ENCODE measurements around the gene USP28.

The USP28 gene

DNA sequence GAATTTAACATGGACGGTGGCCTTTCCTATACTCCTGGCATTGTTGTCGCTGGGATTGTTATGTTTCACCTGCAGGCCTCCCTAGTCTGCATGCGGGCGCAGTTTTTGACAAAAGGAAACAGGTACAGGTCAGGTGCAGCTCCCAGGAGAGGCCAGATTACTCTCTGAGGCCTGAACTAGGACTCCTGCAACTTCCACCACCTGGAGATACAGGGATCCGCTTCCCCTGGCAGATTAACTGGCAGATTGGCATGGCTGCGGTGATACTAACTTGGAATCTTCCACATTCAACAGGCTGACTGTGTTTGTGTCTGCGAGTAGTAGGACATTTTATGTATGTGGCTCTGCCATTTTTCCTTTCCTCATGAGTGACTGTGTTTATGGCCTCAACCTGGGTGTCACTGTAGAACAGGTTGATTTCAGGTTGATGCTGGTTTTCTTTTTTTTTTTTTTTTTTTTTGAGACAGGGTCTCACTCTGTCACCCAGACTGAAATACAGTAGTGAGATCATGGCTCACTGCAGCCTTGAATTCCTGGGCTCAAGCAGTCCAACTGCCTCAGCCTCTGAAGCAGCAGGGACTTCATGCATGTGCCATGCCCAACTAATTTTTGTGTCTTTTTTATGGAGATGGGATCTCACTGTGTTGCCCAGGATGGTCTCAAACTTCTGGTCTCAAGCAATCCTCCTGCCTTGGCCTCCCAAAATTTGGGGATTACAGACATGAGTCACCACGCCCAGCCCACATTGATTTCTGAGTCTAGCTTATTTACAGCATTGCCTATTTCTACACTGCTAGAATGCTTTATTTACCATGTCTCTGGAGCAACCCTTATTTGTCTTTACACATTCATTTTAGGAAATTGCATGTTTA lies 1.7 kb upstream of the USP28 start:
- no peak for DNase-seq

DNA sequence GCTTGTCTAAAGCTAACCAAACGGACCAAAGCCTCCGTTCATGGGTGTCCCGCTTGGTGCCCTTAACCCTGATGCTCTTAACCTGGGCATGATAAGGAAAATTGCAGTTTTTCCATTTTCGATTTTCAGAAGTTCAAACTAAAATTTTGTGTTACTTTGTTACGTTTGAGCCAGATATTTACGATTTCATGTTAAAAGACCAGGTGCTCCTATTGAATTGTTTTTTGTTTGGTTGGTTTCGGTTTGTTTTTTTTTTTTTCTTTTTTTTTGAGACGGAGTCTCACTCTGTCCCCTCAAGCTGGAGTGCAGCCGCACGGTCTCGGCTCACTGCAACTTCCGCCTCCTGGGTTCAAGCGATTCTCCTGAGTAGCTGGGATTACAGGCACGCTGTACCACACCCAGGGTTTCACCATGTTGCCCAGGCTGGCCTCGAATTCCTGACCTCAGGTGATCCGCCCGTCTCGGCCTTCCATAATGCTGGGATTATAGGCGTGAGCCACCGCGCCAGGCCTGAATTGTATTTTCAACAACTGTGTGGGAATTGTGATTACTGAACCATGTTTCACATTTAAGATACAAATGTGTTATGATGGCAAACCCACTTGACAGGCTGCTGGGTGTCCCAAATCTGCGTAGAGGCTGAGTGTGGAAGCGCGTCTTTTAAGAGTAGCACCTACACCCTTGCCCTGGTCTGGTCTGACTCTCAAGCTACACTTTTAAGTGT lies 864 bp upstream of the USP28 start:
- DNase-seq = no peak

DNA sequence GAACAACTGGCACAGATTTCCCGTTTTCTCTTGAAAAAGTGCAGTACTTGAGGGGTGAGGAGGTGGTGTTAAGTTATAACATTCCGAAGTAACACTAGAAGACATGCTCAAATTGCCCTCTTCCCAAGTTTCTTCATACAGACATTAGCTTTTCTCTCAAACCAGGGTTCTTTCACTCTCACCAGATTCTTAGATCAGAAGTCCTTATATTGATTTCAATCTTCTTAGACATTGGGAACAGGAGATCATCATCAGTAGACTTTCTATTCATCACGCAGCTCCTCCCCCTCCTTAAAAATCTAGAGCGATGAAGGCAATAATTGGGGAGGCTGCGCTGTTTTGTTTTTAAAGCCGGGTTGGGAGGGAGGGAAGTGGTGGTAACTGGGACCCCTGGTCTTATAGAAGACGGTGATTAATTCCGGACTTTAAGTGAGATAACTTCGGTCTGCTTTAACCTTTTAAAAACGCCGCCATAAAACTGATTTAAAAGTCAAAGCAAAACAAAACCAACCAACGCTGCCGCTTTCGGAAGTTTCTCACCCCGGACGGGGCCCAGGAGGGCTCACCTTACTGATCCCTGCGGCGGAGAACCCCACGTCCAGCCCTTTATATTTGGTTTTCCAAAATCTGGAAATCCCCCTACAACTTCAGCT lies 665 bp downstream of the USP28 start:
- DNase-seq = no peak

DNA sequence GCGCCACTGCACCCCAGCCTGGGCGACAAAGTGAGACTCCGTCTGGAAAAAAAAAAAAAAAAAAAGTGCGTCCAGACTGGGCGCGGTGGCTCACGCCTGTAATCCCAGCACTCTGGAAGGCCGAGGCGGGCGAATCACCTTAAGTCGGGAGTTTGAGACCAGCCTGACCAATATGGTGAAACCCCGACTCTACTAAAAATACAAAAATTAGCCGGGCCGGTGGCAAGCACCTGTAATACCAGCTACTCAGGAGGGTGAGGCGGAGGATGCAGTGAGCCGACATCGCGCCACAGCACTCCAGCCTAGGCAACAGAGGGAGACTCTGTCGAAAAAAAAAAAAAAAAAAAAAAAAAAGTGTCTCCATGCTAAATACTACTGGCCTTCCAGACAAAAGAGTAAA lies 1.3 kb downstream of the USP28 start:
- no peak for DNase-seq

DNA sequence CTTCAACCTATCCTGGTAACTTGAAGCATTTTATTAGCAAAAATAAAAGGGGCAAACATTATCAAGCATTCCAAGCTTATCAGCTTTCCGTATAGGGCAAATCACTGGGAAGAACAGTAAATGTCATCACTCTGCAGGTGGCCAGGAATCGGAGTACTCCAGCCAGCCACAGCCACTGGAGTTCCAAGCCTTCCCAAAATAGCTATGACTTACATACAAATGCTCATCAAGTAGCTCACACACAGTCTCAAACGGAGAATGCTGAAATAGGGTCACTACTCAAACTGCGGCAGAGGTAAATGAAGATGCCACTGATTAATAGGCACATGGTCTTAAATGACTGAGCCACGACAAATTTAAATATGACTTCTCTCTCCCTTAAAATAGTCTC lies 2.1 kb downstream of the USP28 start:
- DNase-seq = no peak

DNA sequence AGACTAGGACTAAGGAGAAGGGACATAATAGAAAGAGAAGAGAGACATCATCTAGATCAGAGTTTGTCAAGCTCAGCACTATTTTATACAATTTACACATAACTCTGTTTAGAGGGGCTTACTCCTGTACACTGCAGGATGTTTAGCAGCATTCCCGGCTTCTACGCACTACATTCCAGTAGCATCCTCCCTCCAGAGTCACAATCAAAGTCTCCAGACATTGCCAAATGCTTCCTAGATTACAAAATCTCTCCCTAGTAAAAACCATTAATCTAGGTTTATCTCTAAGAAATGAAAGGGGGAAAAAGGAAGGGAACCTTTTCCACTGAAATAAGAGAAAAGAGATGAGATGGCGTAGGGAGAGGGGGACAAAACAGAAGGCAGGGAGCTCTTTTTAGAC lies 4.0 kb downstream of the USP28 start:
- no peak for DNase-seq

DNA sequence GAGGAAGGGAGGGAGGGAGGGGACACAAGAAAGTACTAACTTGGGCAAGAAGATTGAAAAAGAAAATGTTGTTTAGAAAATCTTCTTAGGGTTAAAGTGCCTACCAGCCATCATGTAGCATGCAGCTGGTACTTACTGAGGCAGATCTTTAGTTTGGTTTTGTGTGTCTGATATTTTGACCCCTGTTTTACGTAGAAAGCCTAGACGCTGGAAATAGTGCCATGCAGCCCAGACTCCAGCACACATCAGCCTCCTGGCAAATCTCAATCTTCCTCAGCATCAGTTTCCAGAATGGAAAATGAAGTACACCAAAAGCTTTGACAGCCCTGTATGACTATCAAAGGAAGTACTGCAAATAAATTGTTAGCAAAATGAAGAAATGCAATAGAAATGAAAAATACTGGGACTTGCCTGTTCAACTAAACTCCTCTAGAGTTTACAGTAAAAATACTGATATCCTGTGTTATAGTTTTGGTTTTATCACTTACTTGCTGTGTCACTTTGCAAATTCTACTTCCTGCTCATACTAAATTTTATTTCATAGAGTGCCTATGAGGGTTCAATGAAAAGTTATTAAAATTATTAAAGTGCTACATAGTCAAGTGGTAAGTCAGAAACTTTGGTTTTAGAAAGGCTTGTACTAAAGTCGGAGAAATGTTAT lies 7.4 kb downstream of the USP28 start:
- DNase-seq = no peak

DNA sequence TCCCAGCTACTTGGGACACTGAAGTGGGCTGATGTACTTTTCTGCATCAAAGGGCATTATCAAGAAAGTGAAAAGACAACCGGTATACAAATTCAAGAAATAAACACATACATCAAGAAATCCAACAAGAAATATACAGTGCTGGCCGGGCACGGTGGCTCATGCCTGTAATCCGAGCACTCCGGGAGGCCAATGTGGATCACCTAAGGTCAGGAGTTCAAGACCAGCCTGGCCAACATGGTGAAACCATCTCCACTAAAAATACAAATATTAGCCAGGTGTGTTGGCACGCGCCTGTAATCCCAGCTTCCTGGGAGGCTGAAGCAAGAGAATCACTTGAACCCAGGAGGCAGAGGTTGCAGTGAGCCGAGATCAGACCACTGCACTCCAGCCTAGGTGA lies 9.5 kb downstream of the USP28 start:
- no peak for DNase-seq

DNA sequence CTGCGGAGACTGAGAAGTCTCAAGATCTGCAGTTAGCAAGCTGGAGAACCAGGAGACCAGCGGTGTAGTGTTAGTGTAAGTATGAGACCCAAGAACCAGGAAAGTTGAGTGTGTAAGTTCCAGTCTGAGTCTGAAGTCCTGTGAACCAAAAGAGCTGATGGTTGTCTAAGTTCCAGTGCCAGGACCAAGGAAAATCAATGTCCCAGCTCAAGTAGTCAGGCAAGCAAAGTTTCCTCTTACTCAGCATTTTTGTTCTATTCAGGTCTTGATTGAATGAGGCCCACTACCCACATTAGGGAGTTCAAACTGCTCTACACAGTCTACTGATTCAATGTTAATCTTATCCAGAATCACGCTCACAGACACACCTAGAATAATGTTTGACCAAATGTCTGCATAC lies 11.0 kb downstream of the USP28 start:
- no peak for DNase-seq

DNA sequence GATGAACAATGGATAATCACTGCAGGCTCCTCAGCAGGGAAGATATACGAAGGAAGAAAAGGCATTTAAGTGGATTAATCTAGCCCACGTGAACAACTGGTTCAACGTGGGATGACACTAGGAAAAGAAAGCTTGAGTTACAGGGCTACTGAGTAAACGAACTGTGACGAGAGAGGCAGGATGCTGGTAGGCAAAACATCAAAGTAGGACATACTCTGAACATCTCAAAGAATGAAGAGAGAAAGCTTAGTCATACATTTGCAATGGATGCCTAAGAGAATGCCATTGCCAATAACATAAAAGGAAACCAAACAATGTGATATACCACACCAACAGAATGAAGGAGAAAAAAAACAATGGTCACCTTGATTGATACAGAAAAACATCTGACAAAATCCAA lies 12.9 kb downstream of the USP28 start:
- DNase-seq = no peak

DNA sequence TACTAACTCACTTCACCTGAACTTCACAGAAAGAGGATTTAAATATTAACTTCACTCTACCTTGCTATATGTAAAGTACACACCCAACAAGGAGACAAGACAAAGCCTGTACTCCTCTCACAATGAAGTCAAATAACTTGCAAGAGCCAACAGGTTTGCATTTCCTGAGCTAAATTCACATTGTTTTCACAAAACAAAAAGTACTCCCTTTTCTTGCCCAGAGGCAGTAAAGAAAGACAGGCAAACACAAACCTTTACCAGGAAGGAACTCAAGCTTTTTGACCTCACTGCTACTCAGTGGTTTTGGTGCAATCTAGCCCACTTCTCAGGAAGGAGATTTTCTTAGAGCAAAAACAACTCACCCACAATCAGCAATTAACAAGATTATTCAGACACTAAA lies 15.7 kb downstream of the USP28 start:
- no peak for DNase-seq

DNA sequence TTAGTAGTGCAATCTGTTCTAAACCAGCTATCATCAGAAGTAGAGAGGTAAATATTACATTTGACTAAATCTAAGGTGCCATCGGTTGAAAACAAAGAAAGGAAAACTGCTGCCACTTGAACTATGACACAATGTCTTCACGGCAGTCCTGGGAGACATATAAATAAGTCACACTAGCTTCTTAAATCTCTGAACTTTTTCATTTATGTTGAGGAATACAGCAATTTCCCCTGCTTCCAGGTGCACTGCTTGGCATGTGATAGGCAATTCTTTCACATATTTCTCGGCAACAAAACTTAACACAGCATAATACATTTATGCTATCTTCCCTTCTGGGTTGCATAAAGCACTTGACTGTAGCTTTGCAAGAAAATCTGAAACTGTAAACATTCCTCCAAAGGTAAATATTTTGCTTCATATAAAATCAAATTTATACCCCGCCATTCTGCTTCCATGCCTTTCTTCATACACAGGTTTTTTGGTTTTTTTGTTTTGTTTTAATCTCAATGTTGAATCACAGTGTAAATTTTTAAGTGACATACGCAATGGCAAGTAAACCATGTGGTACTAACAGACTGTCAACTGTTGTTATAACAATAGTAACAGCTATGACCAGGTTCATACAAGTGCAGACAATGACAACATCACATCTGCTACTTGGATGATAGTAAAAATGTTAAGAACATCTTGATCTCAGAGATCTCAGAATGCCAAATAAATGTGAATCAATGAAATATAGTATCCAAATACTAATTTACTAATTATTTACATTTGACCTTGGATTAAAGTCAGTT lies 18.2 kb downstream of the USP28 start:
- no peak for DNase-seq

DNA sequence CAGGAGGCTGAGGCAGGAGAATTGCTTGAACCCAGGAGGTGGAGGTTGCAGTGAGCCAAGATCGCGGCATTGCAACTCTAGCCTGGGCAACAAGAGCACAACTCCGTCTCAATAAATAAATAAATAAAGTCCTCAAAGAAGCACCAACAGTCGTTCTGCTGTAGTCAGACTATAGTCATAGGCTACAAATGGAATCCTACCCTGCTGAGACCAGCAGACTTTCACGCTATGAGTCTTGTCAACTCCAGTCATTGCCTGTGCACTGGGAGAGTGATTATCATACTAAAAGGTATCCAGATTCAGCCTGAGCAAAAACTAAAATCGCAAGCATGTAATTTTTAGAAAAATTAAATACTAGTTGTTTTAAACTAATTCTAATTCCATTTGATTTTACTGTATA lies 19.6 kb downstream of the USP28 start:
- DNase-seq = no peak

DNA sequence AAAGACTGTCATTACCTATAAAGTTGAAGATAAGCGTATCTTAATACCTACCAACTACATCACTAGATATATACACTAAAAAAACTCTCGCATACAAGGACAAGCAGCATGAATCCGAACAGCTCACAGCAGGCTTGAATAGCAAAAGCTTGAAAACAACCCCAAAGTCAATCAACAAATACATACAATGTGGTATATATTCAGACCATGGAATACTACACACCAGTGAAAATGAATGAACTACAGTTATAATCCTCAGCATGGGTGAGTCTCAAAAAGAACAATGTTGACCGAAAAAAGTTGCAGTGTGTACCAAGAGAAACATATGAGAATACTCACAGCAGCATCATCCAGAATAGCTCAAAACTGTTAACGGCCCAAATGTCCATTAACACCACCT lies 25.2 kb downstream of the USP28 start:
- no peak for DNase-seq

DNA sequence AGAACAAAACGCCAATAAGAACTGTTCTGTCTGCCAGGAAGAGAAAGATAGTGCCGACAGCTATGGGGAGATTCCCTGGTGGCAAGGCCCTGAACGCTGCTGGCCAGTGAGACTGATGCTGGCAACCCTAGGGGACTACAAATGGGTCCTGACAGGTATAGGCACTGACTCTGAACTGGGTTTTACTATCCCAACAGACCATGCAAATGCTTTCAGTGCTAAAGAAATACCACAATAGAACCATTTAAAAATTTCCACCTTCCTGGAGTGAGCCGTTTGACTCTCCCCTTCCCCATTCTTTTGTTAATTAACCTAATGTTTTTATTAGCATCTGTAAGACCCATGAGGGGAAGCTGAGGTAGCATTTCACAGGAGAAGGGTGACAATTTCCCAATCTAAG lies 25.7 kb downstream of the USP28 start:
- DNase-seq = no peak

DNA sequence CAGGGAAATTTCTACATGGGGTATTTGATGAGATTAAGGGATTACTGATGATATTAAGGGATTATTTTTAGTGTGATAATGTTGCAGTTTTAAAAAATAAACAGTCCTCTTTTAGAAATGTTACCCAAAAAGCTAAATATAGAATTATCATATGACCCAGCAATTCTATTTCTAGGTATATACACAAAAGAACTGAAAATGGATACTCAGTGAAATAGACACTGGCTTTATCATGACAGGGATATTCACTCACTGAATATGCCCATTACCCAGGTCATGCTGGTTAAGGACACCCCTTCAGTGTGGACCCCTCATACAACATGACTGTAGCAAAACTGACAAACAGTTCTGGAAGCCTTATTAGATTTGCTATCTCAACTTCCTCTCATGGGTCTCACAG lies 27.8 kb downstream of the USP28 start:
- no peak for DNase-seq

DNA sequence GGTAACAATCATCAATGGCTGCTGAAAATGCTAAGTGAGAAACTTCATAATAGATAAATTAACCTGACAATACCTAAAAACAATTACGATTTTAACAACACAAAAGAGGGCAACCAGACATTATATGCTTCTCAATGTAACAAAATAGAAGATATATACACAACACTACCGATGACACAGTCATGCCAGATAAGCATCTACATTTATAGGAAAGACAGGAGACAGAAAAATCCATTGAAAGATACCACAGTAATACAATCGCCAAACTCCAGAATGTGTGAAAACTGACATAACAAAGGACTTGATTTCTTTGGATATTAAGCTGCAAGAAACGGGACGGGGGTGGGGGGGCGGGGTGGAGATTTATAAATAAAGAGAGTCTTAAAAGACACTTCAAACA lies 28.3 kb downstream of the USP28 start:
- no peak for DNase-seq

DNA sequence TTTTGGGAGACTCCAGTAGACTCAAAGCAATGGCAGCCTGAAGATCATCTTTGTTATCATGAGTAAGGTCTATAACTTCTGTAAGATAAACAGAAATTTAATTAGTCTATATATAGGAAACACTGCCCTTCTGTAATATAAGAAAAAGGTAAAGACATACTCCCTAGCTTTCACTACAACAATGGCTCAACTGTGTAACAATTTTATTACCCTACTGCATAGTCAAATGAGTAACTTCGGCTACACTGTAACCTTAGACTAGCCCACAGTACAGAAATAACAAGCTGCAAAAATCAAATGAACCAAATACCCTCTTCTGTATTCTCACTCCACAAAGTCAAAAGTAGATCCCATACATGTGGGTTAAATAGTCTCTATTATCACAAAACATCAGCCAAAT lies 33.7 kb downstream of the USP28 start:
- no peak for DNase-seq

DNA sequence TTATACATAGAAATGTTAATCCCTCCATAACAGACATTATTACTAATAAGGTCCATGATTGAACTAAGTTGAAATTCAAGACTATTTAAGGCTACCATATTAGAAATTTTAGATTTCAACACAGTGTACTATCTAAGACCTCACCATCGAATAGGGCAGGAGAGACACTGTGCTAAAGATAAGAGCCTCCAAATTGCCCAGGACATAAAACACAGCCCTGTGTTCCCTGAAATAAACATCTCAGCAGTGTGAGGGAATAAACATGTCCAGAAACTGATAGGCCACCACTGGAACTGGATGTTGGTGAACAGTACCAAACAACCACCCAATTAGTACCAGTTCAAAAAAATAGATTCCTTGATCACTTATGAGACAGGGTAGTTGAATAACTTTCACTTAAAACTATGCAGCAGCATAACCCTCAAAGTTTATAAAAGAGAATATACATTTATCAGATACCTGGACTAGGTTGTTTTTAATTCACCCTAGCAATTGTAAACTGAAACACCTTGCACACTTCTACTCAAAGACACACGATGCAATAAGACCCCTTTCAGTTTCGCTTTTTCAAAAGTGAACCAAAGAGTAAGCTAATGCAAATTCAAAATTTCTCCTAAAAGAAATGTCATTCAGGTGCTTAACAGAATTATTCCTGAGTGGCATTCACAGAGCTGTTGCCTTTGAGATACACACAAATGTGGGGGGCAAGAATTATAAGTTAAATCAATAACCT lies 34.3 kb downstream of the USP28 start:
- no peak for DNase-seq

DNA sequence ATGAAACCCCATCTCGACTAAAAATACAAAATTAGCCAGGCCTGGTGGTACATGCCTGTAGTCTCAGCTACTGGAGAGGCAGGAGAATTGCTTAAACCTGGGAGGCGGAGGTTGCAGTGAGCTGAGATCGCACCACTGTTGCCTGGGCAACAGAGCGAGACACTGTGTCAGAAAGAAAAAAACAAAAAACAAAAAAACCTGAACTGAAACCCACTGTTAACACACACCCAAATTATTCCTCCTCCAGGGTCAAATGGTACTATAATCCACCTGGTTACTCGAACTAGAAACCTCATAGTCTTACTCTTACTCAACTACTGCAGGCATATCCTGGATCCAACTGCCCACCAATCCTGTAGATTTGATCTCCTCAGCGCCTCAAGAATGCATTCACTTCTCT lies 35.5 kb downstream of the USP28 start:
- no peak for DNase-seq

DNA sequence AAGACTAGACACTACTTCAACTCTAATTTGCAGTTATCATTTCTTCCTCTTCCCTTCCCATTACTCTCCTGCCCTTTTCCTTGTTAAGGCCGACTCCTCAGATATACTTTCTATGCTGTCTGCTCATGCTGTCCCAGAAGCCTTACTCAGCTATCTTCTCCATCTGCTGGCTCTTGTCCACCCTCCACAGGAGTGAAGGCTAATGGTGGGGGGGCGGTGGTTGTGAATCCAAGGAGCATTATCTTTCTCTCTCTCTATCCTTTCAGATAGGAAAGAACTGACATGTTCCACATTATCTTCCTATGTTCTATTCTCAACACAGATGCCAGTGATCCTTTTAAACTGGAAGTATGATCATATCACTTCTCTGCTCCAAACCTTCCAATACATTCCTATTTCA lies 37.4 kb downstream of the USP28 start:
- no peak for DNase-seq

DNA sequence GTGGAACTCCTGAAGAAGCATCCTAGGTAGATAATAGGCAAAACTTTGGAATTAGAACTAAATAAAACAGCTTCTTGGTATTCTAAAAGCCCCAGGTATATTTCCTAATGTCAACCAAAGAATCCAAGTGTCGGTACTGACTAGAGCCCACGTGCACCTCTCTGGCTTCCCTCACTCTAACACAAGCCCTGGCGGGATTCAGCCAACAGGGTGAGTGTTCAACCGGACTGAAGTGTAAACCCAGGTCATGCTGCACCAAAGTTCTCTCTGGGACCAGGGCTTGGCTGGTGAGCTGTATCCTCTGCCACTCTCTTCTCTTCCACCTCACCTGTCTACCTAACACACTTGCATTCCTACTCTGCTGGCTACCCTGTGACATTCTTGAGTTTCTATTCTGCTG lies 40.1 kb downstream of the USP28 start:
- no peak for DNase-seq
